ENCODE measurements around the gene TCF4.

TCF4 gene

DNA sequence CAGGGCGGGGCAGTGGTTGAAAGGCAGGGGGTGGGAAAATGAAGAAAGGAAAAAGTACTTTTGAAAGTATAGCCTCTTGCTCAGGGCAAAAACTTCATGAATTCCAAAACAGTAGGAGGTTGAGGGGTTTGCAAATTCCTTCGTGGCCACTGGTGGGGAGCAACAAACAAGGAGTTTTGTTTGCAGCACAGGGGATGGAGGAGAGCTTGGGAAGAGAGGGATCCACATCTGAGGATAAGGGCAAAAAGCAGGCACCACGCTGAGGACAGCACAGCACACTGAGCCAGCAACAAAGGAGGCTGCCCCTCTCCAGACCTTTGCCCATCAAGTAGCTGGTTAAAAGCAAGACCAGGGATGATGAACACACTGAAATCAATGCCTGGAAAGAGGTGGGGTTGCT, 148.9 kb downstream of the TCF4 start:
- no peak for DNase-seq (ENCODE audit: low spot score)

DNA sequence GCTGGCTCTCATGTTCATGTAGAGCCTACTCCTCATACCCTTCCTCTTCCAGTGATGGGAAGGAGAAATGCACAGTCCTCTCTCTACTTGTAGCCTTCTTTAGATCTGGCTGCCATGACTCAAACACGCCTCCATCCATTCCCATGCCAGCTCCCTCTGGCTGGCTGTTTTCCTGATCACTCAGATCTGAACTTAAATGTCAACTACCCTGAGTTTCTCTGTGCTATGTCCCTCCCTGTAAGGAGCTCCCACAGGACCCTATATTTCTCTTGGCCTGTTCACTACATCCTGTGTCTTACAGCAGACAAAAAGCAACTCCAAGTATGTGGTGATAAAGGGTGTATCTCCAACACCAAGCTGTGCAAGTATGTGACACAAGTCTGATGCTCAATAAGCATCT, 152.4 kb downstream of the TCF4 start:
- no peak for DNase-seq (ENCODE audit: low spot score)

DNA sequence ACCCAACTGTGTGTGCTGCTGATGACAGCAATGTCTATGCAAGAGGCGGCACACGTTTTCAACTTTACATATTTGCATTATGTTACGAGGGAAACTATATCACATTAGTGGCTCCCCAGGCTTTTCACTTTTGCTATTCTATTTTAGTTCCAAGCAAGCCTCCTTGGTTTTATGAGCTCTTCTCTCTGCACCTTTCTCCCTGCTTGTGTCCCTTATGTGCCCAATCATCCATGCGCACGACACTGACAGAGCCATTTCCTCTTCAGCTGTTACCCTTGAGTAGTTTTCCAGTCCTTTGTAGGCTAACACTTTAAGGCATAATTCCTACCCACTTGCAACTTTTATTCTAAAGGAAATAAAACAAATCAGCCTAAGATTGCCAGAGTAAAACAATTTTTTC, 154.3 kb downstream of the TCF4 start:
- no peak for DNase-seq (ENCODE audit: low spot score)

DNA sequence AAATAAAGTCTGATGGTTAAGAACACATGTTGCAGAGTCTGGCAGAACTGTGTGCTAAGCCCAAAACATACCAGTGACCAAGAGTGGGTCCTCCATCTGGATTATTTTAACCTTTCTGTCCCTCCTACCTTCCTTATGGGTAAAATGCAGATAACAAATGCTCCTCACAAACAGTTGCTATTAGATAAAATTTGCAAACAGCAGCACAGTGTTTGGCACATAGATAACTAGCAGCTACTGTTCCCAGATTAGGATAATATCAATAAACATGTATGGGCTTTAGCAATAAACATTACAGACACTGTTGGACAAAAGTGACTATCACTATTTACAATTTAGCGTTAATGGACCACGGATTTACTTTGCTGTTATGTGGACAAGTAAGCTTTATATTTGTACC, 154.9 kb downstream of the TCF4 start:
- no peak for DNase-seq (ENCODE audit: low spot score)

DNA sequence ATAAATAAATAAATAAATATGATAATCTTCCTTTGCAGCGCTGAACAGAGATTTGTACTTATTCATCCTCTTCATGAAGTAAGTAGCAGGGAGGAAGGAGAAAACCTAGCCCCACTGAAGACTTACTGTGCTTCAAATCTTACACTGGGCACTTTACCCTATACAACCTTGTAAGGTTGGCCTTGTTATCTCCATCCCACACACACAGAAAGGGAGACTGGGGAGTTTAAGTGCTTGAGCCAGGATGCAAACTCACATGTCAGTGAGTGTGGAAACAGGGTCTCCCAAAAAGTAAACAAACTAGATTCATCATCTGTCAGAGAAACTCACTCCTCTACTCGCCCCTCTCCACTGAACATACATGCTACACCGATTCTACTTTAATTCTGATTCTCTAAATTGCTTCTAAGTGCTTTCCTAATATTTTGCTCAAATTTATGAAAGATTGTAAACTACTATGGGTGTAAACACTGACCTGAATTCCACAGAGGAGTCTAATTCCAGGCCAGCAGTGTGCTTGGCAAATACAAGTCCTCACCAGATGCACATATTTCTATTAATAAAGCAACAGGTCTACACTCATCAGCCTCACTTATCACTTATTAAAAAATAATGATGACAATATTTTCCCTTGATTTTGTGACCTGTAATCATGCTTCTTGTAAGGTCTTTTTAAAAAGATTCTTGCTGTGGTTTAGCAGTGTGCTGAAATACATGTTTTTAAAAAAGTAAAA, 155.5 kb downstream of the TCF4 start:
- DNase-seq (ENCODE audit: low spot score) = no peak

DNA sequence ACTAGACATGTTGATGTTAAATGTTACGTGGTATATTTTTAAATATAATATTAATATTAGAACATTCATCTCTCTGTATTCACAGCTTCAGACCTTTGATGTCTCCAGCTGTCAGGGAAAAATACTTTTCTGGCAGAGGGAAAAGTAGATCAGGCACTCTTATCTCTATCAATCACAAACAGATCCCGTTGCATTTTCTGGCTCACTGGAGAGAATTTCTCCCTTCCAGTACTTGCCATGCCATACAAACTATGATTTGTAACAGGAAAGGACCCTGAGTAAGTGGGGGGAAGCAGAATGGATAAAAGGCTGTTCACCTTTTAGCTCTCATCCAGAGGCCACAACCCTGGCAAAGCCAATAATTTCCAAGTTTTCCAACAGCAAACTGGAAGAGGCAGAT, 158.0 kb downstream of the TCF4 start:
- no peak for DNase-seq (ENCODE audit: low spot score)

DNA sequence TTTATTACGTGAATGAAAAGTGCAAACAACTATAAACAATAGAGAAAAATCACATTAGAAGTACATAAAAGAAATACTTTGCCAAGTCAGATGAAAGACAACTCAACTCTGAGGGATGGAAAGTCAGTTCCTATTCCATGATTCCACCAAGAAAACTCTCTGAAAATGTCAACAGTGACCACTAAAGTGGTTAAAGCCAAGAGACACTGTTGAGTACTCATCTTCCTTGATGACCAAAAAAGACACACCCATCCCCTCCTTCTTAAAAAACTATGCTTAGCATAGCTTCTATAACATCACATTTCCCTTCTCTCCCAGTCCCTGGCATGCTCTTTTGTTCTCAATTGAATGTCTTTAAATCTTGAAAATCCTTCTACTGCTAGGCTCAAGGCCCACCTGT, 160.0 kb downstream of the TCF4 start:
- DNase-seq (ENCODE audit: low spot score) = no peak

DNA sequence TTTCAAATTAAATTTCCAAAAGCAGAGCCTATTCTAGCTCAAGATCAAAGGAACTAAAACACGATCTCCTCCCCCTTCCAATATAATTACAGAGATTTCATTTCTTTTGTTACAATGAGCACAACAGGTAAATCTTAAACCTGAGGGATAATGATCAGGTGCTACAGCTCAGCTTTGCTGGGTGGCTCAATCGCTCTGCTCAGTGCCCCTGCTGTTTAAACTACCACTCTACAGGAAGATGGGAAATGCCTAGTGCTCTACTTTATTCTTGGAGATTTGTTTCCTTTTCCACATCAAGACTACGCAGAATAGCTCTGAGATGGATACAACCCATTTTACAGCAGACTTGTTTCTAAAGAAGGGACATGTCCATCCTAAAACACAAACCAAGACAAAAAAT, 162.3 kb downstream of the TCF4 start:
- DNase-seq (ENCODE audit: low spot score) = no peak

DNA sequence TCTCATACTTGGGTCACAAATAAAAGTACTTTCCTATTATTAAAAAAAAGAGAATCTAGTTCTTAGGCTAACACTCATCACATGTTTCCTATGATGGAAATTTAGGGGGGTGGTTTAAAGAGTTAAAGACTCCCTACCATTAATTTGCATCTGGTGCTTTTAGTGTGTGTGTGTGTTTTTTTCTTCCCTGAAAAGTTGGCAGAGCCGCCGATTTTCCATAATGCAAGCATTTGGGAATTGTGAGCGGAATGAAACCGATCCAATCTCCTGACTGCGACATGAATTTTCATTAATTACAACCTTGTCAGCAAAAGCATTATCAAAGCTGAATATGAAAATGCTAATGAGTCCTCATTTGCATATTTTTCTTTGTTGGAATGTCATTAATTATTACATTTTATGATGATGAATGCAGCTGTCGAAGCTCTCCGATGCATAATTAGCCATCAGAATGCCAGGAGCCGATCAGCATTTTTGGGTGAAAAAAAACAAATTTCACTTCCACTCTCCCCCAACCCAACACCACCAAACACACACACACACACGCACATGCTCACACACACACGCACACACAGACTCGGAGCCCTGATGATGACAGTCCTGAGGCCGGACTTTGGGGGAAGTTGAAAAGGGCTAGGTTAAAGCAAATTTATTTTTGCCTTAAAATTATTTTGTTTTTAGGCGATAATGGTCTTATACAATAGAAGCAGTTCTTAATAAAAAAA, 165.4 kb downstream of the TCF4 start:
- DNase-seq (ENCODE audit: low spot score) = no peak

DNA sequence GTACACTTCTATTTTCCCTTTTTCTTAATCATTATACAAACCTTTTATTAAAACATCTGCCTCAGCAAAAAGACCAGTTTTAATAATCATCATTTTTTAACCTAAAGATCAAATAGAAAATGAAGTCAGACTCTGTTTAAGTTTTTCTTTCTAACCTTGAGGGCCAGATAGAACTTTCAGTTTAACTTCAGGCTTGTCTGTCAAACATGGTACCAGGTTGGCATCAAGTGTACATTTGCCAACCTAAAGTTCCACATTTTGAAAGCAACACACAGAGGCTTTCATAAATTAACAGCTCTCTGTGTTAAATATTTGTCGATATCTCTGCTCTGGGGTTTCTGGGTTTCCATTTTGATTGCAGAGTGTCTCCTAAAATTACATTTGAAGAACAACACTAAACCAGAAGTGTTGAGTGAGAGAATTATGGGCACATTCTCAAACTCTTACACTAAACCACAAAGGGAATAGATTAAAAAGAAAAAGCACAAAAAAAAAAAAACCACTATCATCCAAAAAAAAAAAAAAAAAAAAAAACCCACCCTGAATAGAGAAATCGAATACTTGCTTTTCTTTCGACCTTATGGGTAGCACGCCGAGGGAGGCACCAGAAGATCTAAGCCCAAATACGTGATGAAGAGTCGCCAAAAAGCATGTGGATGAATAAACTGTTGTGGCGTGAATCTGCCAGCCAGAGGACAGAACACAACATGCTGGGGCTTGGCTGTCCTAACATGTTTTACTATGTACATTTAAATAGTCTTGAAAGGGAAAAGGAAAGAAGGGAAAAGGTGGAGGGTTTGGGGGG, 166.2 kb downstream of the TCF4 start:
- DNase-seq (ENCODE audit: low spot score) = no peak

DNA sequence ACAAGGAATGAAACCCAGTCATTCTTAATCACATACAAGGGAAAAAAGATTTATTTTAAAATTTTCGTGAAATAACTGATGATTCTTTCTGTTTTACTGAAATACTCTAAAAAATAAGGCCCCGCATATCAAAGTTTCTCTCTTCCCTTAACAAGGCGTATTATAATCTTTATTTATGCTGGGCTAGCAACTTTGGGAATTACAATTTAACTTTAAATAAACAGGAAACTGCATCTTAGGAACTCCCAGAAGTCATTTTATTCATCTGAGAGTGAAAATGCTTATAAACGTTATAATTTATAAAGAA, 166.7 kb downstream of the TCF4 start:
- no peak for DNase-seq (ENCODE audit: low spot score)

DNA sequence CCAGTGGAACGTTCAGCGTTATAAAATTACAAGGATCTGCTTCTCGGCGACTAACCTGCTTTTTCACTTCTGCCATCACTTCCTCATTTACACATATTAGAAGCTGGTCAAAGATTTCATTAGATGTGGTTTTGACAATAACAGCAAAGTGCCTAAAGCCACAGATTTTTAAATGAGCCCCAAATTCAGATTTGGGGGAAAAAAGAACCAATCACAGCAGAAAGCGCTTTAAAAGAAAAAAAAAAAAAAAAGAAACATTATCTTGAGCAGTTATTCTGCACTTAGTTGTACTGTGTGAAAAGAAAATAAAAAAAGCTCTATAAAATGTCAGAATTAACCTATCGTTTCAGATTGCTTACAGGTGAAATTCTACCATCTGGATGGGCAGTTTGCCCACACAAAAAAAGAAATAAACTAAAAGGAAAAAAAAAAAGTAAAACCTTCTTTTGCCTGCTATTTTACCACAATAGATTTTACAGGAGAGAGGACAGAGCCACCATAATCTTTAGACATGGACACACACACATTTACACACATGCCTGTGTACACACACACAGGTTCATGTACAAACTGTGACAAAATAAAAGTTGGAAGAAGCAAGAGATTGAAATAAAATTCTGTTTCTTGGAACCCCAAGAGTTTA, 167.2 kb downstream of the TCF4 start:
- no peak for DNase-seq (ENCODE audit: low spot score)

DNA sequence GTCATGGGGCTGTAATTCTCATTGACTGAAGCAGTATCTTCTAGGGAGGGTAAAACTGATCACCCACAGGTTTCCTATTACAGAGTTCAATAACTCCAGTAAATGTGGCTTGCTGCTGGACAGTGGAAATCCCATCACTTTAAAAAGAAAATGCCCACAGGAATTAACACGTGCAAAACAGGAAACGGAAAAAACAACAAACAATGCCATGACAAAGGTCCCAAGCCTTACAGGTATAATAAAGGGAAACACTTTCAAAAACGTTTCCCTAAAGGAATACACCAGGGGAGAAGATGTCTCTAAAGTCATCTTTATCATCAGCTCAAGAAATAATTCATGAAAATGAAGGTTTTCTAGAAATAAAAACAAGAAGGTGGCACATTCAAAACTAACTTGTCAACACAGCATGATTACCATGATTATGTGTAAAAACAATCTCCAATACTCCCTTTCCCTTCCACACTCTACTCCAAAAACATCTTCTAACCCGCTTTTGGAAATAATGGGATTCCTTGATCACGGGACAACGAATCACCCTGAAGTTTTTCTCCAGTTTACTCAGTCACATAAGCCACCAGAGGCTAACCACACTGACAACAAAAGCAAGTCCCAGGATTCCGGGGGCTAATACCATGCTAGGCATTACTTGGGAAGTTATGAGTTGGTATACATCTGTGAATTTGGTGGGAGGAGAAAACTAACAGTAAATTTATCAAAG, 167.9 kb downstream of the TCF4 start:
- no peak for DNase-seq (ENCODE audit: low spot score)

DNA sequence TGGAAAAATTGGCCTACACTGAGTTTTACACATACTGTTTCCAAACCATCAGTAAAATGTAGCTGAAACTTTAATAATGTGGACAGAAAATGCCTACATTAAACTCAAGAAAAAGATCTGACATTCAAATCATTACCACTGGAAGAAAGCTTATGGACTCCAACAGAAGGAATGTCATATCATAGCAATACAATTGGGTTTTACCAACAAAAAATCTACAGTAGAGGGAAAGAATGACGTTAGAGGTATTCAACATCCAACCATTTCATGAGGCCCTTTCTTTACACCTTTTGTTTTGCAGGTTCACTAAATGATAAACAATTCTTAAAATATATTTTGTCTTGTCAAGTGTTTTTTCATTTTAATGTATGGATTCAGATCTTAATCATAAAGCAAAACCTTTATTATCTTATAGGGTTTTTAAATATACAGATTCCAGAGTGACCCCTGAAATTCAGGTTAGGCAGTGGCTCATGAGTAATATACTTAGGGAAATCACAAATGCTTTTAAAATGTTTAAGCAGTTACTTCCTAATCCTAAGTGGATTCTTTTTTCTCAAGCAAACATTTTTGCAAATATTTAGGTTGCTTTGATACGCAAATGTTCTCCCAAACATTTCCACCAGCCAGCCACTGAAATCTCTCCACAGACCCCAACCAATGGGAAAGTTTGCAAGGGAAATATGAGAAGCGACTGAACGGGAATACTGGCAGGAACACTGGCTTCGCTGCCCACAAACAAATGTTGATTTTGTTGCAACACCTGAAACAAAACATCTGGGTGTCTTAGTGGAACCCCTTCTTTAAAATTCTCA, 168.7 kb downstream of the TCF4 start:
- DNase-seq (ENCODE audit: low spot score) = no peak

DNA sequence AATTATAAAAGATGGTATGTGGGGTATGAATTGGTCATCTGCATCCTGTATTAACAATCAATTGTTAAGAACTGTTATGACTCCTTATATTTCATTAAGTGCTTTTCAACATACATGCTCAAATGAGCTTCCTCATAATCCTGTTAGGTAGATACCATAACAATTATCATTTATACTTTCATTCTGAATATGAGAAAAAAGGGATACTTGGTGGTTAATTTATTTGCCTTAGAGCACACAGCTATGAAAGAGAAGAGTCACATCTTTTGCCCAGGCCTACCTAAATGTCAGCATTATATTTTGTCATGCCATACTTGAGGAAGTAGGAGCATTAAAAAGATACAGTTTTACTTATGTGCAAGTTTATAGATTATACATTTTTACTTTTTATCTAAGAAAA, 169.6 kb downstream of the TCF4 start:
- DNase-seq (ENCODE audit: low spot score) = no peak

DNA sequence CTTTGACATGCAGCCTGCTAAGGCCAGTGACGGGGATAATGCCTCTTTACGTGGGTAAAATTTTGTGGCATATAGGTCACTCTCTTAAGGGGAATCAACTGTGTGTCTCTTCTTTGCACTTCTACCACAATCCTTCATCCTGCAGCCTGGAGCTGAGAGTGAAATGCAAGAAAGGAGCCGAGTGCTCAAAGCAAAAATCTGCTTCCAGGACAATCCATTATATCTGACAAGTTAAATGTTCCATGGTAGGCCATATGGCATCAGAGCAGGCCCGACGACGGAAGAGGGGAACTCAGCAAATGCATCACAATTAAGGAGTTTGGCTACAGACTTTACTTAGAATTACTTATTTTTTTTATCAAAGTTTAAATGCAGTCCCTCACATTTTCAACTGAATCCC, 171.2 kb downstream of the TCF4 start:
- no peak for DNase-seq (ENCODE audit: low spot score)

DNA sequence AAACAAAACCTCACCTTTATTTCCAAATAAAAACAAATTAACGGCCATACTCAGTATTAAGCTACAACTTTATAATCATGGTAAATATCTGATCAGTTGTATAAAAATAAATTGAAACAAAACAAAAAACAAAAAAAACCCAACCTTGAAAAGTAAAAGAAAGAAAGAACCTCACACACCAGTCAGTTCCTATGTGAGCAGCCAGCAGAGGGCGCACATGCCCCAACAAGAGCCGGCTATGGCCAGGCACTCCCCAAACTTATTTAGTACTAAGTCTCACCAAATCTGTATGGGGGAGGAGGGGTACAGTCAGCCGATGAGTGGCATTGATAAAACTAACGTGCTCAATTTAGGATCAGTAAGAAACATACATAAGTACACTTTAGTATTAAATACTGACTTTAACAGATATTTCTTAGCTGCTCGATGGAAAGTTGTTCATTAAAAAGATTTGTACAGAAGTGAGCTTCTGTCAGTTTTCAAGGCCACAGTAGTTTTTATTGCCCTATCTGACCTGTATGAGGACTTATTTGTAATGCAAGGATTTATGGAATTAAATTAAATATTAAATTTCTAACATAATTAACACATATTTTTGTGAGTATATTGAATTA, 172.6 kb downstream of the TCF4 start:
- DNase-seq (ENCODE audit: low spot score) = peak; percentile 47

DNA sequence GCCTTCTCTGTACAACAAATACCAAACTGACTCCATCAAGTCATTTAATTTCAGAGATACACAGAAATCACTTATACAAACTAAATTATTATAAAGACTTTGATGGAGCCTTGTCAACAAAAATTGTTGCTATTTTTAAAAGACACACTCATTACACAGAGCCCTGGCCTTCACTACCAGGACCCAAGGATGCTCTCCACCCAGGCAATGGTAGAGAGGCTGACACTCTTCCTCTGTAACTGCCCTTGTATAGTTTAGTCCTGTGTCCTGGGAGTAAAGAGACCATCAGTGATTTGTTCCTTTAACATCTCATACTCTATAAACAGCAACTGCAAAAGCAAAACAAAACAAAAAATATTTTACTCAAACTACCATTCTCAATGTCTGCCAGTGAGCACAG, 173.5 kb downstream of the TCF4 start:
- no peak for DNase-seq (ENCODE audit: low spot score)

DNA sequence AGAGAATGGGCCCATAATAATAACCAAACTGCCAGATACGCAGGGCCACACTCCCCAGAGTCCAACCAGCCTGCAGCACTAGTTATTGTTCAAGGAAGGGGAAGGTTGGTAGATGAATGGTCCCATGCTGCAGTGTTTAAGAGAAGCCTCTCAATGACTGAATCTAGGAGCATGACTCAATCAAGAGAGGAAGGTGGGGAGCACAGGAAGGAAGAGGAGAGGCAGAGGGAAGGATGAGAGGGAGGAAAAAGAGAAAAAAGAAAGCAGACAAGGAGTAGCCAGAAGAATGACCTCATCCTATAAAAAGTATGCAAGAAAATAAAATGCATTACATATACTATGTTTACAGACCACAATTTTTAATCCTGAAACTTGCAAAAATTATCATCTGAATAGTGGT, 174.5 kb downstream of the TCF4 start:
- no peak for DNase-seq (ENCODE audit: low spot score)

DNA sequence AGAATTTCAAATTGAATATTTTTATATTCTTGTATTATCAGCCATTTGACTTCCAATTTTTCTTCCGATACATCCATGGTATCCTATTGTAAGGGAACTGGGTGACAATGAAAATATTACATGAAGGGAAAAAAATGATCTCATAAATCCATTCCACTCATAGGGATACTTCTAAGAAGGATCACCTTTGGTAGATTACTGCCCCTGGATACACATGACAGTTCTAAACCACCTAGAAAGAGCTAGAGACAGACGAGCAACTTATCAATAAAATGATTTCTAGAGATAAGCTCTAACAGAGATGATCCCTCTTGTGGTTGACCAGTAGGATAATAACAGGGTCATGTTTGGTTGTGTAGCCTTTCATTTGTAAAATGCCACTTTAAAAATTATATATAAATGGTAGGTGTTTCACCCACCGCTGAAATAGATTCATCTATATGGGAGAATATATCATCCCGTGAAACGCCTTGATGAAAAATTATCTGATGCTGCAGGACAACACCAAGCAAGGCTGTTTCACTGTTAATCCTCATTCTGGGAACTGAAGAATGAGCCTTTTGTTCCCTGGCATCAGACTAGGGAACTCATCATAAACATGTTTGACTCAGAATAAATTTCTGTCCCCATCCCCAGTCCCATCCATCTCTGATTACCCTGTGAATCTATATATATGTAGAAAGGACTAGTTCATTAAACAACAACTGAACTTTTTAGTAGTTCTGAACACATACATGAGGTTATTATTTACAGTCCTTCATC, 180.0 kb downstream of the TCF4 start:
- no peak for DNase-seq (ENCODE audit: low spot score)
